ENCODE results near the gene SNUPN.
"Not testable (repeated sequence)": the region's sequence is repeated elsewhere in the genome, so short reads cannot be mapped to it uniquely, and the experiment has no call there.

The SNUPN gene

GRCh38 chr15:75584121-75584520, 41.4 kb downstream of the SNUPN start:
- Histone ChIP-seq H3K9me3 (ENCODE audit: control insufficient read depth, insufficient read depth, low read length) (no peaks in the 10 kb centered on the region), H3K36me3 (ENCODE audit: control insufficient read depth, insufficient read depth, low read length) (no peaks in the 10 kb centered on the region), H3K4me3 (ENCODE audit: low read depth, low read length) (no peak overlapping the region), H3K27me3 (ENCODE audit: control insufficient read depth, insufficient read depth, low read length) (no peaks in the 10 kb centered on the region), H3K4me1 (ENCODE audit: control insufficient read depth, insufficient read depth, low read length) (no peaks in the 10 kb centered on the region), H3K9ac (ENCODE audit: low read depth, low read length) (no peak overlapping the region)

- no peaks in the 10 kb centered on the region for H3K27me3 ChIP-seq (ENCODE audit: control insufficient read depth, insufficient read depth, low read length)
- H3K9me3 ChIP-seq (ENCODE audit: control insufficient read depth, insufficient read depth, low read length): no peaks in the 10 kb centered on the region
- no peak overlapping the region for H3K4me3 ChIP-seq (ENCODE audit: low read depth, low read length)
- H3K36me3 ChIP-seq (ENCODE audit: control insufficient read depth, insufficient read depth, low read length): no peaks in the 10 kb centered on the region
- H3K4me1 ChIP-seq (ENCODE audit: control insufficient read depth, insufficient read depth, low read length): no peaks in the 10 kb centered on the region
- H3K9ac ChIP-seq (ENCODE audit: low read depth, low read length): no peak overlapping the region
Observed at GRCh38 chr15:75583701-75584100, 41.8 kb downstream of the SNUPN start.

- not testable (repeated sequence) for H3K4me1 ChIP-seq (ENCODE audit: control insufficient read depth, insufficient read depth, low read length); H3K9me3 ChIP-seq (ENCODE audit: control insufficient read depth, insufficient read depth, low read length); H3K9ac ChIP-seq (ENCODE audit: low read depth, low read length); H3K36me3 ChIP-seq (ENCODE audit: control insufficient read depth, insufficient read depth, low read length); H3K4me3 ChIP-seq (ENCODE audit: low read depth, low read length); H3K27me3 ChIP-seq (ENCODE audit: control insufficient read depth, insufficient read depth, low read length)
Observed at GRCh38 chr15:75582943-75583342, 42.6 kb downstream of the SNUPN start.

GRCh38 chr15:75578948-75579920, 46.3 kb downstream of the SNUPN start, which contains the start of gene PTPN9:
Gene PTPN9 (minus strand): TSS chr15:75579315. CDS start chr15:75578776, 539 bp downstream.
- H3K27me3 ChIP-seq (ENCODE audit: control insufficient read depth, insufficient read depth, low read length): no peaks in the 10 kb centered on the region
- H3K9ac ChIP-seq (ENCODE audit: low read depth, low read length): peak within 1 kb of the TSS; percentile 93
- peaks cover 4% of the 10 kb centered on the region for H3K4me1 ChIP-seq (ENCODE audit: control insufficient read depth, insufficient read depth, low read length)
- H3K9me3 ChIP-seq (ENCODE audit: control insufficient read depth, insufficient read depth, low read length): no peaks in the 10 kb centered on the region
- H3K36me3 ChIP-seq (ENCODE audit: control insufficient read depth, insufficient read depth, low read length): no peaks in the 10 kb centered on the region
- H3K4me3 ChIP-seq (ENCODE audit: low read depth, low read length): peak within 1 kb of the TSS; percentile 93

- Histone ChIP-seq H3K9me3 (ENCODE audit: control insufficient read depth, insufficient read depth, low read length) (no peaks in the 10 kb centered on the region), H3K36me3 (ENCODE audit: control insufficient read depth, insufficient read depth, low read length) (no peaks in the 10 kb centered on the region), H3K9ac (ENCODE audit: low read depth, low read length) (peak overlapping the region; percentile 93), H3K27me3 (ENCODE audit: control insufficient read depth, insufficient read depth, low read length) (no peaks in the 10 kb centered on the region), H3K4me1 (ENCODE audit: control insufficient read depth, insufficient read depth, low read length) (peaks cover 10% of the 10 kb centered on the region), H3K4me3 (ENCODE audit: low read depth, low read length) (peak overlapping the region; percentile 93)
Observed at GRCh38 chr15:75578173-75578947, 47.2 kb downstream of the SNUPN start.

GRCh38 chr15:75577401-75578172, 47.9 kb downstream of the SNUPN start:
- H3K9me3 ChIP-seq (ENCODE audit: control insufficient read depth, insufficient read depth, low read length): no peaks in the 10 kb centered on the region
- H3K36me3 ChIP-seq (ENCODE audit: control insufficient read depth, insufficient read depth, low read length): no peaks in the 10 kb centered on the region
- no peaks in the 10 kb centered on the region for H3K27me3 ChIP-seq (ENCODE audit: control insufficient read depth, insufficient read depth, low read length)
- peaks cover 16% of the 10 kb centered on the region for H3K4me1 ChIP-seq (ENCODE audit: control insufficient read depth, insufficient read depth, low read length)
- peak overlapping the region; percentile 93 for H3K9ac ChIP-seq (ENCODE audit: low read depth, low read length)
- H3K4me3 ChIP-seq (ENCODE audit: low read depth, low read length): peak overlapping the region; percentile 93

GRCh38 chr15:75573648-75574384, 51.7 kb downstream of the SNUPN start:
- Histone ChIP-seq H3K27me3 (ENCODE audit: control insufficient read depth, insufficient read depth, low read length) (no peaks in the 10 kb centered on the region), H3K9me3 (ENCODE audit: control insufficient read depth, insufficient read depth, low read length) (no peaks in the 10 kb centered on the region), H3K4me3 (ENCODE audit: low read depth, low read length) (peak overlapping the region; percentile 9), H3K36me3 (ENCODE audit: control insufficient read depth, insufficient read depth, low read length) (no peaks in the 10 kb centered on the region), H3K9ac (ENCODE audit: low read depth, low read length) (no peak overlapping the region), H3K4me1 (ENCODE audit: control insufficient read depth, insufficient read depth, low read length) (peaks cover 16% of the 10 kb centered on the region)

- H3K27me3 ChIP-seq (ENCODE audit: control insufficient read depth, insufficient read depth, low read length): no peaks in the 10 kb centered on the region
Observed at GRCh38 chr15:75570126-75570845, 55.2 kb downstream of the SNUPN start.

GRCh38 chr15:75565062-75565970, 60.2 kb downstream of the SNUPN start:
- Histone ChIP-seq H3K4me3 (ENCODE audit: low read depth, low read length) (no peak overlapping the region), H3K9me3 (ENCODE audit: control insufficient read depth, insufficient read depth, low read length) (no peaks in the 10 kb centered on the region), H3K27me3 (ENCODE audit: control insufficient read depth, insufficient read depth, low read length) (no peaks in the 10 kb centered on the region), H3K4me1 (ENCODE audit: control insufficient read depth, insufficient read depth, low read length) (no peaks in the 10 kb centered on the region), H3K9ac (ENCODE audit: low read depth, low read length) (no peak overlapping the region), H3K36me3 (ENCODE audit: control insufficient read depth, insufficient read depth, low read length) (no peaks in the 10 kb centered on the region)

More at GRCh38 chr15:75570126-75570845, 55.2 kb downstream of the SNUPN start:
- Histone ChIP-seq H3K36me3 (ENCODE audit: control insufficient read depth, insufficient read depth, low read length) (no peaks in the 10 kb centered on the region), H3K9me3 (ENCODE audit: control insufficient read depth, insufficient read depth, low read length) (no peaks in the 10 kb centered on the region), H3K9ac (ENCODE audit: low read depth, low read length) (no peak overlapping the region), H3K4me3 (ENCODE audit: low read depth, low read length) (no peak overlapping the region), H3K4me1 (ENCODE audit: control insufficient read depth, insufficient read depth, low read length) (peaks cover 12% of the 10 kb centered on the region)

GRCh38 chr15:75561888-75562287, 63.6 kb downstream of the SNUPN start:
- H3K9me3 ChIP-seq (ENCODE audit: control insufficient read depth, insufficient read depth, low read length): no peaks in the 10 kb centered on the region
- H3K27me3 ChIP-seq (ENCODE audit: control insufficient read depth, insufficient read depth, low read length): no peaks in the 10 kb centered on the region
- H3K36me3 ChIP-seq (ENCODE audit: control insufficient read depth, insufficient read depth, low read length): no peaks in the 10 kb centered on the region
- H3K4me3 ChIP-seq (ENCODE audit: low read depth, low read length): no peak overlapping the region
- H3K9ac ChIP-seq (ENCODE audit: low read depth, low read length): no peak overlapping the region
- H3K4me1 ChIP-seq (ENCODE audit: control insufficient read depth, insufficient read depth, low read length): no peaks in the 10 kb centered on the region
